K562 (cell line): ENCODE data around the gene DHCR7. TPM values are rescaled to one million over a fixed set of nuclear protein-coding genes. Genes with fewer than 3 reads are reported as not detected.
A peak's percentile ranks its signal among the peaks of the same experiment; 100 is the strongest.

ENCODE experiments used
- ATAC-seq: fragments of 200-7000 bp; cut with Tn5 transposase; 3 replicates; pipeline ENCODE4 v1.9.1; 2020; ENCODE audit warnings: moderate library complexity
- BruUV-seq: library from RNA; stranded (reverse); fragments of 400-500 nt; replicated peaks from 2 replicates; lab custom pipeline; 2021; lab: Mats Ljungman, UMichigan
- CTCF ChIA-PET: fragments of 300-600 bp; formaldehyde crosslinking; extraction: SDS; loops from one replicate; lab custom pipeline; 2021; ENCODE audit warnings: low intra/inter-chr PET ratio; lab: Yijun Ruan, JAX
- POLR2A ChIA-PET: fragments of 300-600, 350-650 bp; sonication (Branson Sonifier 250); formaldehyde crosslinking; extraction: SDS; loops from one replicate; lab custom pipeline; 2021; ENCODE audit warnings: antibody characterized with exemption, inconsistent platforms; lab: Yijun Ruan, JAX
- DNase-seq, 4 experiments: peaks; one replicate each; pipeline versions ENCODE4 v3.0.0 to v3.0.0-alpha.2; 2011 to 2018; ENCODE audit warnings: low spot score in 3 of 4, mixed read lengths in 3 of 4; ENCODE audit errors: extremely low read depth in 1 of 4
- FAIRE-seq: peaks from 2 replicates; lab custom pipeline; 2011; peaks lifted over from hg19 to GRCh38; lab: Jason Lieb, UNC
- H2AFZ ChIP-seq: 2 replicates; pipeline ENCODE4 v1.6.0; 2011; ENCODE audit warnings: low read depth, low read length, control low read depth, inconsistent platforms
- H3K27ac ChIP-seq: fragments of 200-600 bp; 3 replicates; pipeline ENCODE4 v1.8.0; 2011; ENCODE audit warnings: low read depth, mild to moderate bottlenecking, control low read depth, inconsistent platforms, low read length, moderate library complexity, mixed read lengths; ENCODE audit errors: extremely low read depth
- H3K27me3 ChIP-seq, 2 experiments: fragments of 300-600 bp in 1 of 2; 2 replicates in 1 of 2; 3 replicates in 1 of 2; pipeline versions ENCODE4 v1.6.0 to v1.8.0; 2011; ENCODE audit warnings: inconsistent platforms in 2 of 2, low read length in 2 of 2, mild to moderate bottlenecking in 1 of 2, mixed read lengths in 1 of 2, moderate library complexity in 1 of 2; ENCODE audit not compliant: control insufficient read depth in 2 of 2, insufficient read depth in 2 of 2
- H3K36me3 ChIP-seq: fragments of 300-600 bp; 3 replicates; pipeline ENCODE4 v1.8.0; 2011; ENCODE audit warnings: mild to moderate bottlenecking, low read length, inconsistent platforms; ENCODE audit not compliant: control insufficient read depth, insufficient read depth
- H3K4me1 ChIP-seq, 2 experiments: fragments of 200-600 bp in 1 of 2; replicated peaks in 1 of 2; 2 replicates in 1 of 2; 3 replicates in 1 of 2; pipeline versions ENCODE4 v1.5.1 to v1.8.0; 2011; ENCODE audit warnings: inconsistent platforms in 2 of 2, low read length in 2 of 2, mild to moderate bottlenecking in 1 of 2, mixed read lengths in 1 of 2, moderate library complexity in 1 of 2; ENCODE audit not compliant: control insufficient read depth in 2 of 2, insufficient read depth in 2 of 2
- H3K4me2 ChIP-seq: 2 replicates; pipeline ENCODE4 v1.6.1; 2011; ENCODE audit warnings: low read length, control low read depth, inconsistent platforms, mixed read lengths; ENCODE audit not compliant: insufficient read depth
- H3K4me3 ChIP-seq: fragments of 200-600 bp; sonication (generic), shearing (Covaris generic); 2 replicates; pipeline ENCODE4 v1.5.1; 2016; ENCODE audit warnings: control low read depth, inconsistent platforms
- H3K79me2 ChIP-seq: fragments of 200-600 bp; 3 replicates; pipeline ENCODE4 v1.8.0; 2011; ENCODE audit warnings: low read length, inconsistent platforms; ENCODE audit not compliant: control insufficient read depth, insufficient read depth
- H3K9ac ChIP-seq, 2 experiments: 2 replicates each; pipeline versions ENCODE4 v1.6.0 to v1.6.1; 2011; ENCODE audit warnings: low read depth in 2 of 2, low read length in 2 of 2, control low read depth in 1 of 2, inconsistent platforms in 1 of 2, mild to moderate bottlenecking in 1 of 2, mixed read lengths in 1 of 2; ENCODE audit not compliant: insufficient read depth in 1 of 2
- H3K9me1 ChIP-seq: one replicate; pipeline ENCODE4 v1.6.0; 2011; ENCODE audit warnings: inconsistent platforms, mild to moderate bottlenecking, low read length, moderate library complexity; ENCODE audit not compliant: control insufficient read depth, insufficient read depth
- H3K9me3 ChIP-seq: replicated peaks from 2 replicates; pipeline ENCODE4 v1.5.1; 2011; ENCODE audit warnings: low read depth, low read length, inconsistent platforms; ENCODE audit not compliant: control insufficient read depth, insufficient read depth
- H4K20me1 ChIP-seq: replicated peaks from 2 replicates; pipeline ENCODE4 v1.6.1; 2011; ENCODE audit warnings: low read length, inconsistent platforms, mixed read lengths; ENCODE audit not compliant: control insufficient read depth, insufficient read depth
- AFF4 ChIP-seq: sonication (generic); formaldehyde crosslinking; IDR thresholded peaks from 2 replicates; pipeline ENCODE4 v1.8.0; 2023; ENCODE audit warnings: mild to moderate bottlenecking, missing genetic modification reagents
- CTCF ChIP-seq, 3 experiments: IDR thresholded peaks in 2 of 3; conservative IDR thresholded peaks in 1 of 3; 2 replicates each; pipeline ENCODE4 v1.5.1; 2011 to 2012; ENCODE audit warnings: low read length in 3 of 3, mild to moderate bottlenecking in 3 of 3, control low read depth in 2 of 3, improper control_type of control experiment in 1 of 3, inconsistent platforms in 1 of 3, low read depth in 1 of 3, mixed read lengths in 1 of 3, moderate library complexity in 1 of 3; ENCODE audit not compliant: insufficient read depth in 2 of 3
- KDM2B ChIP-seq: fragments of 250-450 bp; sonication (Bioruptor Pico); IDR thresholded peaks from 2 replicates; pipeline ENCODE4 v1.8.0; 2021; ENCODE audit warnings: mild to moderate bottlenecking, moderate library complexity
- LARP7 ChIP-seq: fragments of 450-650 bp; IDR thresholded peaks from 2 replicates; pipeline ENCODE4 v1.6.1; 2016
- REST ChIP-seq, 2 experiments: fragments of 450-650 bp; formaldehyde crosslinking in 1 of 2; IDR thresholded peaks; 2 replicates each; pipeline versions ENCODE4 v1.4.0 to v1.6.1; 2014 to 2020; ENCODE audit warnings: mild to moderate bottlenecking in 2 of 2, borderline replicate concordance in 1 of 2, low read depth in 1 of 2
- ZSCAN32 ChIP-seq: fragments of 450-650 bp; formaldehyde crosslinking; IDR thresholded peaks from 2 replicates; pipeline ENCODE4 v1.4.0; 2020; ENCODE audit warnings: mild to moderate bottlenecking, moderate library complexity
- WGBS: fragments of 100-300 bp; shearing (Covaris generic); methylation state at CpG from one replicate; pipeline ENCODE4 v1.1.6; 2016; ENCODE audit warnings: low coverage, mixed read lengths; ENCODE audit not compliant: insufficient coverage; ENCODE audit errors: missing lambda C conversion rate; 5-methylcytosine and 5-hydroxymethylcytosine counted together
- in situ Hi-C: fragments of 300-500 bp; cut with MboI; formaldehyde crosslinking; loops from 4 replicates; pipeline ENCODE4 v1.15.0; 2018; ENCODE audit warnings: inconsistent platforms, mixed read lengths
- intact Hi-C: fragments of 100-400 bp; cut with micrococcal nuclease; formaldehyde crosslinking; loops from 2 replicates; pipeline ENCODE4 v1.14.2; 2022
- polyA plus RNA-seq, 8 experiments: library from polyadenylated mRNA; depleted of rRNA in 4 of 8; stranded (reverse) in 5 of 8; unstranded in 3 of 8; fragments of >200 nt; fragmentation: Nextera tagmentation in 2 of 8; fragmentation: Illumina TruSeq in 1 of 8; extraction: Ambion mirVana in 2 of 8; extraction: Trizol in 1 of 8; gene quantifications; 2 replicates each; pipeline versions ENCODE4 v1.2.1 to v1.2.3, GENCODE V29; 2011 to 2014; ENCODE audit warnings: inconsistent platforms in 1 of 8, missing spikeins in 1 of 8
- total RNA-seq, 7 experiments: library from RNA; depleted of rRNA in 6 of 7; stranded (reverse); fragments of >200 nt in 6 of 7; fragmentation: Illumina TruSeq in 2 of 7; extraction: Trizol in 2 of 7; gene quantifications; 2 replicates each; pipeline versions ENCODE4 v1.2.1 to v1.2.3, GENCODE V29; 2011 to 2021; ENCODE audit warnings: low replicate concordance in 1 of 7

DHCR7 gene
- total and polyA plus RNA-seq, 9 of the 15 experiments (the other 6 are each of a cell fraction or from before 2014, with no cell fraction given): 8.4 to 192 (median 82.4) TPM

- DNase-seq (peak; percentile 59 to 66 (median 63)), FAIRE-seq (peak; percentile 84), ATAC-seq (peak; percentile 85)
- no peaks in the 10 kb centered on the region for H4K20me1 ChIP-seq
- H3K4me3 ChIP-seq: no peak overlapping the region
- WGBS: 6% methylated on average over 16 of the region's 16 CpGs
- BruUV-seq: no TSS peak
- no peaks in the 10 kb centered on the region for H3K36me3 ChIP-seq
- H3K79me2 ChIP-seq: no peaks in the 10 kb centered on the region
- H3K4me2 ChIP-seq: no peak overlapping the region
- no peak overlapping the region for H2AFZ ChIP-seq
- peaks cover 20 to 44% of the 10 kb centered on the region in 2 experiments; a peak in 4 of 5 replicates for H3K27me3 ChIP-seq
- H3K9ac ChIP-seq: no peak overlapping the region
- intact Hi-C loops: no loop called here
- H3K4me1 ChIP-seq: no peaks in the 10 kb centered on the region
- POLR2A ChIA-PET: no interaction called here
- no peaks in the 10 kb centered on the region for H3K9me1 ChIP-seq
- CTCF ChIA-PET: interaction anchor here (0.7 kb wide), 1 partner anchor 951 kb away, joined by 3 read pairs; no protein-coding TSS in a partner anchor
- H3K9me3 ChIP-seq: no peaks in the 10 kb centered on the region
- no peak overlapping the region for H3K27ac ChIP-seq
- in situ Hi-C loops: no loop called here
- no peak for TF ChIP-seq AFF4 (CRISPR knock-in tag)
- TF ChIP-seq ZSCAN32 (CRISPR knock-in tag): no peak
- TF ChIP-seq REST (IDR thresholded peaks at IDR 0.05; ENCODE audit: borderline replicate concordance): peak; percentile 67
- no peak for TF ChIP-seq REST (CRISPR knock-in tag; IDR thresholded peaks at IDR 0.05; ENCODE audit: low read depth)
- TF ChIP-seq KDM2B (CRISPR knock-in tag): no peak
- no peak for TF ChIP-seq LARP7
- TF ChIP-seq CTCF (IDR thresholded peaks at IDR 0.05 in 2 of 3, conservative IDR thresholded peaks at IDR 0.05 in 1 of 3; ENCODE audit: insufficient read depth in 2 of 3, low read depth in 1 of 3, low read length in 3 of 3): peak; percentile 72 to 88 (median 78)
Observed at GRCh38 chr11:71420455-71421241, 27.5 kb downstream of the DHCR7 start.
